ENCODE data around the gene ADSL.

DNA sequence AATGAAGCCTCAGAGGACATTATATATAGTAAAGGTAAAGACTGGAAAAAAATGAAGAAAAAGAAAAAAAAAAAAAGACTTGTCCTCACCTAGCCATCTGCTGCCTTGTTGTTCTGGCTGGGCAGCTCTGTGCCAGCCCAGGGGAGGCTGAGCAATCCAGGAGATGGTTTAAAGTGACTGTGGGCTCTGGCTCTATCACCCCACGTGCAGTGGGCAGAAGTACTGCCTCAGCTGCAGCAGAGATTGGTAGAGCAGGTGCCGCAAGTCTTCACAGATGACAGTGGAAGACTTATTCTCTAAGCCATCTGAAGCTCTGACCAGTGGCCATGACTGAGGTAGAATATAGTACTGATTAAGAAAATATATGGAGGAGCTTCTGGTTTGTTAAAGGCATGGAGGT, 86.3 kb downstream of the ADSL start:
- TF ChIP-seq POLR2A (IDR thresholded peaks at IDR 0.05), result no peak
- TF ChIP-seq, protein P1, sequence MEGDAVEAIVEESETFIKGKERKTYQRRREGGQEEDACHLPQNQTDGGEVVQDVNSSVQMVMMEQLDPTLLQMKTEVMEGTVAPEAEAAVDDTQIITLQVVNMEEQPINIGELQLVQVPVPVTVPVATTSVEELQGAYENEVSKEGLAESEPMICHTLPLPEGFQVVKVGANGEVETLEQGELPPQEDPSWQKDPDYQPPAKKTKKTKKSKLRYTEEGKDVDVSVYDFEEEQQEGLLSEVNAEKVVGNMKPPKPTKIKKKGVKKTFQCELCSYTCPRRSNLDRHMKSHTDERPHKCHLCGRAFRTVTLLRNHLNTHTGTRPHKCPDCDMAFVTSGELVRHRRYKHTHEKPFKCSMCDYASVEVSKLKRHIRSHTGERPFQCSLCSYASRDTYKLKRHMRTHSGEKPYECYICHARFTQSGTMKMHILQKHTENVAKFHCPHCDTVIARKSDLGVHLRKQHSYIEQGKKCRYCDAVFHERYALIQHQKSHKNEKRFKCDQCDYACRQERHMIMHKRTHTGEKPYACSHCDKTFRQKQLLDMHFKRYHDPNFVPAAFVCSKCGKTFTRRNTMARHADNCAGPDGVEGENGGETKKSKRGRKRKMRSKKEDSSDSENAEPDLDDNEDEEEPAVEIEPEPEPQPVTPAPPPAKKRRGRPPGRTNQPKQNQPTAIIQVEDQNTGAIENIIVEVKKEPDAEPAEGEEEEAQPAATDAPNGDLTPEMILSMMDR (IDR thresholded peaks at IDR 0.05), result no peak
